ENCODE results near the gene SECISBP2L. TPM values are rescaled to one million over a fixed set of nuclear protein-coding genes. Genes with fewer than 3 reads are reported as not detected.

The SECISBP2L gene
- total and polyA plus RNA-seq, 2 experiments from 2014 or later, result 24.6 to 25.2 TPM

DNA sequence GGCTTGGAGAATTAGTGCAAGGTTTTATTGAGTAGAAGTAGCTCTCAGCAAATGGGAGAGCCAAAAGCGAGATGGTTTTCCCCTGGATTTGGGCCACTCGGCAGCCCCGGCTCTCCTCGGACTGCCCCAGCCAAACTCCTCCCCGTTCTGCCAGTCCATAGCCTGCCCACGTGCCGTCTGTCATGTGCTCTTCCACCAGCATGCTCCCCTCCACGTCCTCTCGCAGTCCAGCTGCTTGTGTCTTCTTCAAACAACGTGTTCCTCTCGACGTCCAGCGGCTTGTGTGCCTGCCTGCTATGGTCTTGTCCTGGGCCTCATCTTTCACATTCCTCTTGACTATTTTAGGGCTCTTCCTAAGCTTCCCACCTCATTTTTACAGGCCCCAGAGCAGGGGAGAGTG is 16.7 kb upstream of the SECISBP2L start:
- Histone ChIP-seq H3K9me3 (ENCODE audit: low read depth) (no peaks in the 10 kb centered on the region), H3K36me3 (no peaks in the 10 kb centered on the region), H3K4me3 (no peak overlapping the region), H3K27me3 (no peaks in the 10 kb centered on the region), H3K4me1 (ENCODE audit: low read depth) (peaks cover 26% of the 10 kb centered on the region), H3K27ac (no peak overlapping the region)
- DNase-seq (ENCODE audit: low read depth in 1 of 2, low spot score in 1 of 2), result no peak
- TF ChIP-seq, protein P1, sequence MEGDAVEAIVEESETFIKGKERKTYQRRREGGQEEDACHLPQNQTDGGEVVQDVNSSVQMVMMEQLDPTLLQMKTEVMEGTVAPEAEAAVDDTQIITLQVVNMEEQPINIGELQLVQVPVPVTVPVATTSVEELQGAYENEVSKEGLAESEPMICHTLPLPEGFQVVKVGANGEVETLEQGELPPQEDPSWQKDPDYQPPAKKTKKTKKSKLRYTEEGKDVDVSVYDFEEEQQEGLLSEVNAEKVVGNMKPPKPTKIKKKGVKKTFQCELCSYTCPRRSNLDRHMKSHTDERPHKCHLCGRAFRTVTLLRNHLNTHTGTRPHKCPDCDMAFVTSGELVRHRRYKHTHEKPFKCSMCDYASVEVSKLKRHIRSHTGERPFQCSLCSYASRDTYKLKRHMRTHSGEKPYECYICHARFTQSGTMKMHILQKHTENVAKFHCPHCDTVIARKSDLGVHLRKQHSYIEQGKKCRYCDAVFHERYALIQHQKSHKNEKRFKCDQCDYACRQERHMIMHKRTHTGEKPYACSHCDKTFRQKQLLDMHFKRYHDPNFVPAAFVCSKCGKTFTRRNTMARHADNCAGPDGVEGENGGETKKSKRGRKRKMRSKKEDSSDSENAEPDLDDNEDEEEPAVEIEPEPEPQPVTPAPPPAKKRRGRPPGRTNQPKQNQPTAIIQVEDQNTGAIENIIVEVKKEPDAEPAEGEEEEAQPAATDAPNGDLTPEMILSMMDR (IDR thresholded peaks at IDR 0.05; ENCODE audit: low read depth, low read length), result no peak

DNA sequence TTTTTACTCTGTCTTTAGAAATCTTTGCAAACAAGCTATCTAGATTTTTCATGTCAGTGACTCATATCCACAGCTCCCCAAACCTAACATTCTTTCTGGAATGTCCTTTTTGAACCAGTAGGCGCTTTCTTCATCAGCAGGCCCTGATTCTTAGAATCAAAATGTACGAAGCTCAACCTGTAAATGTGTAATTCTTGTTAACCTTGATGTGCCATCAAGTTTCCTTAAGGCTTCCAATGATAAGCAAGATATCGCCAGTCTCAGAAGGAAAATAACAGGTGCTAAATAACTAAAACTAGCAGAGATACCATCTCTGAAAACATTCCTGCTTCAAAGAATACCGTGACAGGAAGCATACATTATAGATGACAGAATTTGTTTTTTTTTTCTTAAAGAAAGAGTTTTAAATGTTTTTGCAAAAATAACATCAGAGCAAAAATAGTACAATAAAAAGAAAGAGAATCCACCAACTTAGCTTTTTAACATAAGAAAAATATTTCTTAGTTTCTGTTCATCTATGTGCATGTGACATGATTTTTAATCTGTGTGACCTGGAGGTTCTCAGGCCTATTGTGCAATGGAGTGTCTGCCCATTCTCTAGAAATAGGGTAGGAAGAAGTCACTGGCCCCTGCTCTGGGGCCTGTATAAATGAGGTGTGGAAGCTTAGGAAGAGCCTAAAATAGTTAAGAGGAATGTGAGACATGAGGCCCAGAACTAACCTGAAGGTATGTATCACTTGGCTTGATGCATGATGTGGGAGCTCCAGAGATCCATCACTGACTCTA is 14.7 kb upstream of the SECISBP2L start:
- Histone ChIP-seq H3K9me3 (ENCODE audit: low read depth) (no peaks in the 10 kb centered on the region), H3K4me3 (no peak overlapping the region), H3K27ac (no peak overlapping the region), H3K36me3 (no peaks in the 10 kb centered on the region), H3K4me1 (ENCODE audit: low read depth) (peaks cover 26% of the 10 kb centered on the region), H3K27me3 (no peaks in the 10 kb centered on the region)
- TF ChIP-seq, protein P1 (IDR thresholded peaks at IDR 0.05; ENCODE audit: low read depth, low read length), result no peak
- DNase-seq (ENCODE audit: low read depth in 1 of 2, low spot score in 1 of 2), result peak in 1 of 2 donors; percentile 56

DNA sequence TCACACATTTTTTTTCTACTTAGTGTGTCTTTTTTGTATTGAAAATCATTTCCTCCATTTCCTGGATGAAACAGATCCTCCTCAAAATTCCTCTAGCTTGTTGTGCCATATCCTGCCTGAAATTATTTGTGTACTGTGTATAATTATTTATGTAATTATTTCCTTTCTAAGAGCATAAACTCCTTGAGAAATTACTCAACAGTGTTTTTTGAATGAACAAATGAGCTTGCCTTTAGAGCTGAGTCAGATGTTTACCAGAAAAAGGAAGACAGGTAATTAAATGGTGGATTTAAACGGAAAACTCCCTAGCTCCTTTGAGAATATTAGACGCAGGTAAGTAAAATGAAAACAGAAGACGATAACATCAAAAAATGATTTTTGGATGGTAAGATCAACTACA is 13.2 kb upstream of the SECISBP2L start:
- H3K27ac ChIP-seq, result no peak overlapping the region
- TF ChIP-seq, protein P1 (IDR thresholded peaks at IDR 0.05; ENCODE audit: low read depth, low read length), result no peak
- no peaks in the 10 kb centered on the region for H3K9me3 ChIP-seq (ENCODE audit: low read depth)
- DNase-seq (ENCODE audit: low read depth in 1 of 2, low spot score in 1 of 2), result no peak
- H3K27me3 ChIP-seq, result no peaks in the 10 kb centered on the region
- H3K4me1 ChIP-seq (ENCODE audit: low read depth), result peaks cover 16% of the 10 kb centered on the region
- no peaks in the 10 kb centered on the region for H3K36me3 ChIP-seq
- H3K4me3 ChIP-seq, result no peak overlapping the region

DNA sequence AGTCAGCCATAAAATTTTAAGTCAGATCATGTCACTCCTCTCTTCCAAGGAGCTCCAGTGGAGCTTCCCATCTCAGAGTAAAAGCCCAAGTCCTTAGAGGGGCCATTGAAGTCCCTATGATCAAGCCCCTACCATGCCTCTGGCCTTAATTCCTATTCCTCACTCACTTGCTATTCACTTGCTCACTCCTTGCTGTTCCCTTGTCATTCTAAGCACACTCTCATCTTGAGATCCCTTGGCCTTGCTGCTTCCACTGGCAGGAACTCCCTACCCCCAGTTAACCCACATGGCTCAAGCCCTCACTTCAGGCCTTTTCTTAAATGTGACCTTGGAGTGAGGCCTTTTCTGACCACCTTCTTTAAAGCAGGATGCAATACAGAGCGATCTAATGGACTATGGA is 12.3 kb upstream of the SECISBP2L start:
- Histone ChIP-seq H3K27me3 (no peaks in the 10 kb centered on the region), H3K9me3 (ENCODE audit: low read depth) (no peaks in the 10 kb centered on the region), H3K36me3 (no peaks in the 10 kb centered on the region), H3K4me1 (ENCODE audit: low read depth) (peaks cover 7% of the 10 kb centered on the region), H3K27ac (no peak overlapping the region), H3K4me3 (no peak overlapping the region)
- DNase-seq (ENCODE audit: low read depth in 1 of 2, low spot score in 1 of 2), result no peak
- TF ChIP-seq, protein P1 (IDR thresholded peaks at IDR 0.05; ENCODE audit: low read depth, low read length), result no peak

DNA sequence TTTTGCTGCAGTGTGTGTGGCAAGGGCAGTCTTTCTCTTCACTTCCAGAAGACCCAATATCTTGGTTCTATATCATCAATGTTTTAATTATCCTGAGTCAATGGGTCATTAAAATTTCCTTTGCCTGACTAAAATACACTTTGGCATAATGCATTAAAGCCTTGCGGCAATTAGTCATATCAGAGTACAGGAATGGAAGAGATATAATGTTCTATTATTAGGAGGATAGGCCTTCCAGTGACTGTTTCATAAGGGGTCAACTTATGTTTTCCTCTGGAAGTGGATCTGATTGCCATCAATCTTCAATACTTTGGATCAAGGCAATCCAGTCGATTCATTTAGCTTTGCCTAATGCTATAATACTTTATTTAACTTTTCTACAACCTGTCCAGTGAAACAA is 9.4 kb upstream of the SECISBP2L start:
- no peaks in the 10 kb centered on the region for H3K27me3 ChIP-seq
- H3K36me3 ChIP-seq, result no peaks in the 10 kb centered on the region
- peaks cover under 1% of the 10 kb centered on the region for H3K4me1 ChIP-seq (ENCODE audit: low read depth)
- H3K9me3 ChIP-seq (ENCODE audit: low read depth), result no peaks in the 10 kb centered on the region
- no peak overlapping the region for H3K4me3 ChIP-seq
- TF ChIP-seq, protein P1 (IDR thresholded peaks at IDR 0.05; ENCODE audit: low read depth, low read length), result no peak
- no peak overlapping the region for H3K27ac ChIP-seq
- DNase-seq (ENCODE audit: low read depth in 1 of 2, low spot score in 1 of 2), result no peak
